Measurements from ENCODE around the gene ANKS1B. TPM values are rescaled to one million over a fixed set of nuclear protein-coding genes. Genes with fewer than 3 reads are reported as not detected.

Gene ANKS1B
- total and polyA plus RNA-seq, 10 of the 15 experiments (the other 5 are each of a cell fraction or from before 2014, with no cell fraction given), result 0.16 to 1.3 (median 0.82) TPM; not detected in 7

- TF ChIP-seq NKRF (conservative IDR thresholded peaks at IDR 0.05) (no peak), EGR1 (IDR thresholded peaks at IDR 0.05; ENCODE audit: borderline replicate concordance in 1 of 2, low read depth in 2 of 2, low read length in 2 of 2) (no peak), FOXK2 (IDR thresholded peaks at IDR 0.05) (no peak), ASH2L (IDR thresholded peaks at IDR 0.05; ENCODE audit: borderline replicate concordance, low read depth) (no peak), SKIL (IDR thresholded peaks at IDR 0.05; ENCODE audit: low read depth, poor library complexity, severe bottlenecking) (no peak)
Observed at GRCh38 chr12:98736352-98737321, 1248.1 kb downstream of the ANKS1B start (continued).

- Histone ChIP-seq H3K9ac (ENCODE audit: control insufficient read depth, insufficient read depth, low read length) (no peak overlapping the region), H4K20me1 (ENCODE audit: control insufficient read depth, insufficient read depth) (no peaks in the 10 kb centered on the region), H3K9me3 (replicated peaks; ENCODE audit: control insufficient read depth, insufficient read depth, low read length) (no peaks in the 10 kb centered on the region), H3K4me2 (ENCODE audit: control insufficient read depth, insufficient read depth) (no peak overlapping the region), H3K27me3 (replicated peaks in 1 of 2; ENCODE audit: control insufficient read depth in 2 of 2, insufficient read depth in 2 of 2, low read length in 1 of 2) (no peaks in the 10 kb centered on the region), H2AFZ (ENCODE audit: control insufficient read depth, low read depth, low read length) (no peak overlapping the region), H3K36me3 (ENCODE audit: control insufficient read depth in 2 of 2, insufficient read depth in 2 of 2, low read length in 1 of 2) (peaks cover 0 to 6% of the 10 kb centered on the region in 2 experiments; a peak in 2 of 4 replicates), H3K4me3 (no peak overlapping the region), H3K27ac (ENCODE audit: control insufficient read depth, insufficient read depth) (no peak overlapping the region), H3K4me1 (ENCODE audit: control insufficient read depth, insufficient read depth, low read length) (no peaks in the 10 kb centered on the region), H3K79me2 (ENCODE audit: control insufficient read depth, insufficient read depth, low read length) (no peaks in the 10 kb centered on the region)
- ATAC-seq (no peak), DNase-seq (ENCODE audit: low read depth, low spot score) (no peak), FAIRE-seq (no peak)
- in situ Hi-C loops (cut with MboI) (no loop called here), intact Hi-C loops (cut with micrococcal nuclease; ENCODE audit: unreplicated experiment) (no loop called here)
- no TSS peak for BruUV-seq (replicated peaks)
- WGBS (ENCODE audit: insufficient coverage, insufficient replicate concordance, low lambda C conversion rate, missing lambda C conversion rate), result 93% methylated on average over 5 of the region's 6 CpGs
- RAD21 ChIA-PET (ENCODE audit: unreplicated experiment), result interaction anchor here (2.1 kb wide), 1 partner anchor 262 kb away, joined by 7 read pairs; no protein-coding TSS in a partner anchor
- CTCF ChIA-PET, result interaction anchor here (1.1 to 2.1 kb wide), 4 partner anchors 10 to 263 kb away, joined by 3 to 10 read pairs (median 4); no protein-coding TSS in a partner anchor
- SMC1A ChIA-PET (ENCODE audit: uncharacterized antibody, unreplicated experiment), result interaction anchor here (0.9 to 1.3 kb wide), 4 partner anchors 9 to 263 kb away, joined by 3 to 5 read pairs (median 4); no protein-coding TSS in a partner anchor
- POLR2A ChIA-PET, result no interaction called here
- no peak for TF ChIP-seq ETV6 (conservative IDR thresholded peaks at IDR 0.05 in 1 of 2, IDR thresholded peaks at IDR 0.05 in 1 of 2; ENCODE audit: borderline replicate concordance in 1 of 2, low read depth in 1 of 2)
- TF ChIP-seq RBBP5 (conservative IDR thresholded peaks at IDR 0.05), result no peak
- TF ChIP-seq CBX5 (IDR thresholded peaks at IDR 0.05; ENCODE audit: low read depth), result no peak
- no peak for TF ChIP-seq SP1 (IDR thresholded peaks at IDR 0.05; ENCODE audit: low read depth, low read length)
- no peak for TF ChIP-seq DPF2 (IDR thresholded peaks at IDR 0.05)
- TF ChIP-seq MYC (IDR thresholded peaks at IDR 0.05; ENCODE audit: insufficient read depth, insufficient read length, insufficient replicate concordance, low read length, severe bottlenecking), result no peak
- no peak for TF ChIP-seq ESRRA (IDR thresholded peaks at IDR 0.05; ENCODE audit: low read length)
- TF ChIP-seq POLR2AphosphoS5 (IDR thresholded peaks at IDR 0.05; ENCODE audit: low read length), result no peak
- no peak for TF ChIP-seq NKRF (conservative IDR thresholded peaks at IDR 0.05)
Observed at GRCh38 chr12:98735821-98736220, 1248.9 kb downstream of the ANKS1B start.
